ENCODE measurements around the gene MOG. TPM values are rescaled to one million over a fixed set of nuclear protein-coding genes. Genes with fewer than 3 reads are reported as not detected.

MOG gene
- total RNA-seq, 1 experiment from 2014 or later: 0.55 TPM

GRCh38 chr6:29720863-29721262 is 64.0 kb downstream of the MOG start:
- CTCF ChIA-PET: interaction anchor here (1.0 kb wide), 1 partner anchor 12 kb away, joined by 4 read pairs; no protein-coding TSS in a partner anchor
- POLR2A ChIA-PET: no interaction called here
- ATAC-seq: peak; percentile 67
- DNase-seq (ENCODE audit: low spot score): peak; percentile 60
- H3K27me3 Mint-ChIP-seq (ENCODE audit: low read depth): peaks cover 53% of the 10 kb centered on the region
- 0 out of 2 replicates have a peak, but pooled peaks cover 3% of the 10 kb centered on the region for H3K4me1 Mint-ChIP-seq
- no peak overlapping the region for H3K27ac Mint-ChIP-seq
- no peaks in the 10 kb centered on the region for H3K9me3 Mint-ChIP-seq
- TF ChIP-seq FOXK1 (CRISPR knock-in tag; IDR thresholded peaks at IDR 0.05): no peak
- no peak for TF ChIP-seq NFYB (CRISPR knock-in tag; conservative IDR thresholded peaks at IDR 0.05; ENCODE audit: low read depth)
- no peak for TF ChIP-seq SMAD3 (CRISPR knock-in tag; IDR thresholded peaks at IDR 0.05; ENCODE audit: borderline replicate concordance)
- no peak for TF ChIP-seq GABPB1 (CRISPR knock-in tag; IDR thresholded peaks at IDR 0.05)
- TF ChIP-seq, protein P1, sequence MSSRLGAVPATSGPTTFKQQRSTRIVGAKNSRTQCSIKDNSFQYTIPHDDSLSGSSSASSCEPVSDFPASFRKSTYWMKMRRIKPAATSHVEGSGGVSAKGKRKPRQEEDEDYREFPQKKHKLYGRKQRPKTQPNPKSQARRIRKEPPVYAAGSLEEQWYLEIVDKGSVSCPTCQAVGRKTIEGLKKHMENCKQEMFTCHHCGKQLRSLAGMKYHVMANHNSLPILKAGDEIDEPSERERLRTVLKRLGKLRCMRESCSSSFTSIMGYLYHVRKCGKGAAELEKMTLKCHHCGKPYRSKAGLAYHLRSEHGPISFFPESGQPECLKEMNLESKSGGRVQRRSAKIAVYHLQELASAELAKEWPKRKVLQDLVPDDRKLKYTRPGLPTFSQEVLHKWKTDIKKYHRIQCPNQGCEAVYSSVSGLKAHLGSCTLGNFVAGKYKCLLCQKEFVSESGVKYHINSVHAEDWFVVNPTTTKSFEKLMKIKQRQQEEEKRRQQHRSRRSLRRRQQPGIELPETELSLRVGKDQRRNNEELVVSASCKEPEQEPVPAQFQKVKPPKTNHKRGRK (CRISPR knock-in tag; IDR thresholded peaks at IDR 0.05; ENCODE audit: borderline replicate concordance): no peak
- no peak for TF ChIP-seq ZNF121 (CRISPR knock-in tag; IDR thresholded peaks at IDR 0.05)
- TF ChIP-seq ATF1 (CRISPR knock-in tag; IDR thresholded peaks at IDR 0.05): no peak
- TF ChIP-seq GRHL2 (CRISPR knock-in tag; IDR thresholded peaks at IDR 0.05; ENCODE audit: insufficient replicate concordance, severe bottlenecking): no peak
- no peak for TF ChIP-seq FOXJ3 (CRISPR knock-in tag; IDR thresholded peaks at IDR 0.05; ENCODE audit: borderline replicate concordance)
- TF ChIP-seq HMGXB4 (CRISPR knock-in tag; IDR thresholded peaks at IDR 0.05): no peak
- TF ChIP-seq, protein P2, sequence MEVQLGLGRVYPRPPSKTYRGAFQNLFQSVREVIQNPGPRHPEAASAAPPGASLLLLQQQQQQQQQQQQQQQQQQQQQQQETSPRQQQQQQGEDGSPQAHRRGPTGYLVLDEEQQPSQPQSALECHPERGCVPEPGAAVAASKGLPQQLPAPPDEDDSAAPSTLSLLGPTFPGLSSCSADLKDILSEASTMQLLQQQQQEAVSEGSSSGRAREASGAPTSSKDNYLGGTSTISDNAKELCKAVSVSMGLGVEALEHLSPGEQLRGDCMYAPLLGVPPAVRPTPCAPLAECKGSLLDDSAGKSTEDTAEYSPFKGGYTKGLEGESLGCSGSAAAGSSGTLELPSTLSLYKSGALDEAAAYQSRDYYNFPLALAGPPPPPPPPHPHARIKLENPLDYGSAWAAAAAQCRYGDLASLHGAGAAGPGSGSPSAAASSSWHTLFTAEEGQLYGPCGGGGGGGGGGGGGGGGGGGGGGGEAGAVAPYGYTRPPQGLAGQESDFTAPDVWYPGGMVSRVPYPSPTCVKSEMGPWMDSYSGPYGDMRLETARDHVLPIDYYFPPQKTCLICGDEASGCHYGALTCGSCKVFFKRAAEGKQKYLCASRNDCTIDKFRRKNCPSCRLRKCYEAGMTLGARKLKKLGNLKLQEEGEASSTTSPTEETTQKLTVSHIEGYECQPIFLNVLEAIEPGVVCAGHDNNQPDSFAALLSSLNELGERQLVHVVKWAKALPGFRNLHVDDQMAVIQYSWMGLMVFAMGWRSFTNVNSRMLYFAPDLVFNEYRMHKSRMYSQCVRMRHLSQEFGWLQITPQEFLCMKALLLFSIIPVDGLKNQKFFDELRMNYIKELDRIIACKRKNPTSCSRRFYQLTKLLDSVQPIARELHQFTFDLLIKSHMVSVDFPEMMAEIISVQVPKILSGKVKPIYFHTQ (CRISPR knock-in tag; IDR thresholded peaks at IDR 0.05): no peak
- TF ChIP-seq ZSCAN18 (CRISPR knock-in tag; IDR thresholded peaks at IDR 0.05): no peak
- TF ChIP-seq IRF1 (CRISPR knock-in tag; IDR thresholded peaks at IDR 0.05): no peak
- TF ChIP-seq, protein P3, sequence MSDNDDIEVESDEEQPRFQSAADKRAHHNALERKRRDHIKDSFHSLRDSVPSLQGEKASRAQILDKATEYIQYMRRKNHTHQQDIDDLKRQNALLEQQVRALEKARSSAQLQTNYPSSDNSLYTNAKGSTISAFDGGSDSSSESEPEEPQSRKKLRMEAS (CRISPR knock-in tag; IDR thresholded peaks at IDR 0.05): no peak
- TF ChIP-seq ZNF263 (CRISPR knock-in tag; IDR thresholded peaks at IDR 0.05; ENCODE audit: low read depth): no peak
- no peak for TF ChIP-seq FOXP1 (CRISPR knock-in tag; IDR thresholded peaks at IDR 0.05; ENCODE audit: borderline replicate concordance)
- TF ChIP-seq, protein P4, sequence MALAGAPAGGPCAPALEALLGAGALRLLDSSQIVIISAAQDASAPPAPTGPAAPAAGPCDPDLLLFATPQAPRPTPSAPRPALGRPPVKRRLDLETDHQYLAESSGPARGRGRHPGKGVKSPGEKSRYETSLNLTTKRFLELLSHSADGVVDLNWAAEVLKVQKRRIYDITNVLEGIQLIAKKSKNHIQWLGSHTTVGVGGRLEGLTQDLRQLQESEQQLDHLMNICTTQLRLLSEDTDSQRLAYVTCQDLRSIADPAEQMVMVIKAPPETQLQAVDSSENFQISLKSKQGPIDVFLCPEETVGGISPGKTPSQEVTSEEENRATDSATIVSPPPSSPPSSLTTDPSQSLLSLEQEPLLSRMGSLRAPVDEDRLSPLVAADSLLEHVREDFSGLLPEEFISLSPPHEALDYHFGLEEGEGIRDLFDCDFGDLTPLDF (CRISPR knock-in tag; IDR thresholded peaks at IDR 0.05): no peak
- no peak for TF ChIP-seq HMGA2 (CRISPR knock-in tag; IDR thresholded peaks at IDR 0.05)
- no peak for TF ChIP-seq PREB (CRISPR knock-in tag; IDR thresholded peaks at IDR 0.05; ENCODE audit: borderline replicate concordance)
- no peak for TF ChIP-seq TP53 (CRISPR knock-in tag; IDR thresholded peaks at IDR 0.05)
- H3K4me3 Mint-ChIP-seq: no peak overlapping the region
- no peaks in the 10 kb centered on the region; the same call in 1 of the 2 replicates for H3K36me3 Mint-ChIP-seq
